Activated naive CD4-positive, alpha-beta T cell treated with anti-CD3 and anti-CD28 coated beads, Interleukin-2, amount 50 U/mL, for 16 hours (primary cell): Measurements from ENCODE around the gene SEL1L3.
A peak's percentile ranks its signal among the peaks of the same experiment; 100 is the strongest.

ENCODE experiments used
- DNase-seq: peaks from one replicate; pipeline ENCODE4 v3.0.0-alpha.2; 2020

SEL1L3 gene

GRCh38 chr4:25845841-25846653 lies 16.7 kb downstream of the SEL1L3 start:
- DNase-seq: no peak

- no peak for DNase-seq
These were observed 17.7 kb downstream of the SEL1L3 start for GRCh38 chr4:25844961-25845712.

- DNase-seq: no peak
These were observed 19.3 kb downstream of the SEL1L3 start for GRCh38 chr4:25843340-25844097.

- DNase-seq: peak; percentile 36
These were observed 20.5 kb downstream of the SEL1L3 start for GRCh38 chr4:25842229-25842845.

GRCh38 chr4:25839687-25840086 lies 23.1 kb downstream of the SEL1L3 start:
- DNase-seq: no peak

- DNase-seq: no peak
These were observed 23.6 kb downstream of the SEL1L3 start for GRCh38 chr4:25839233-25839632.

- no peak for DNase-seq
These were observed 24.3 kb downstream of the SEL1L3 start for GRCh38 chr4:25838526-25838925.

- DNase-seq: no peak
These were observed 25.7 kb downstream of the SEL1L3 start for GRCh38 chr4:25837107-25837506.

GRCh38 chr4:25835384-25835783 lies 27.4 kb downstream of the SEL1L3 start:
- DNase-seq: no peak

GRCh38 chr4:25834411-25835107 lies 28.2 kb downstream of the SEL1L3 start:
- no peak for DNase-seq

- no peak for DNase-seq
These were observed 32.2 kb downstream of the SEL1L3 start for GRCh38 chr4:25830548-25830947.

GRCh38 chr4:25827897-25828296 lies 34.9 kb downstream of the SEL1L3 start:
- DNase-seq: no peak

GRCh38 chr4:25827373-25827772 lies 35.4 kb downstream of the SEL1L3 start:
- no peak for DNase-seq

- DNase-seq: no peak
These were observed 36.6 kb downstream of the SEL1L3 start for GRCh38 chr4:25826074-25826752.

GRCh38 chr4:25823632-25824031 lies 39.2 kb downstream of the SEL1L3 start:
- DNase-seq: no peak

- DNase-seq: no peak
These were observed 40.9 kb downstream of the SEL1L3 start for GRCh38 chr4:25821899-25822298.

- no peak for DNase-seq
These were observed 41.5 kb downstream of the SEL1L3 start for GRCh38 chr4:25821267-25821666.

- DNase-seq: no peak
These were observed 43.9 kb downstream of the SEL1L3 start for GRCh38 chr4:25818876-25819275.

GRCh38 chr4:25818371-25818871 lies 44.4 kb downstream of the SEL1L3 start:
- DNase-seq: no peak

- no peak for DNase-seq
These were observed 45.6 kb downstream of the SEL1L3 start for GRCh38 chr4:25817059-25817681.

GRCh38 chr4:25816591-25817058 lies 46.2 kb downstream of the SEL1L3 start:
- DNase-seq: no peak
